ENCODE measurements around the gene MS4A6A.

Gene MS4A6A

DNA sequence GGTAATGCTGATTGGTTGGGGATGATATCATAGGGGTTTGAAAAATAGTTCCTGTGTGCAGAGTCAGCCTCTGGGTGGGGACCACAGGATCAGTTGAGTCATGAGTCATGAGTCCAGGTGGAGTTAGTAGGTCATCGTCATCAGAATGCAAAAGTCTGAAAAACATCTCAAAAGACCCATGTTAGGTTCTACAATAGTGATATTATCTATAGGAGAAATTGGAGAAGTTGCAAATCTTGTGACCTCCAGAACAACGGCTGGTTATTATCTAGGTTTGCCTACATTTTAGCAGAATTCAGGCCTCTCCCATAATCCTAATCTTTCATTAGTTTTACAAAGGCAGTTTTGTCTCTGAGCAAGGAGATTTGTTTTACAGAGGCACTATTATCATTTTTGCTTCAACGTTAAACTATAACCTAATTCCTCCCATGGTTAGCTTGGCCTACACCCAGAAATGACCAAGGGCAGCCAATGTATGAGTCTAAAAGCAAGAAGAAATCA lies 55.5 kb downstream of the MS4A6A start:
- DNase-seq: no peak

DNA sequence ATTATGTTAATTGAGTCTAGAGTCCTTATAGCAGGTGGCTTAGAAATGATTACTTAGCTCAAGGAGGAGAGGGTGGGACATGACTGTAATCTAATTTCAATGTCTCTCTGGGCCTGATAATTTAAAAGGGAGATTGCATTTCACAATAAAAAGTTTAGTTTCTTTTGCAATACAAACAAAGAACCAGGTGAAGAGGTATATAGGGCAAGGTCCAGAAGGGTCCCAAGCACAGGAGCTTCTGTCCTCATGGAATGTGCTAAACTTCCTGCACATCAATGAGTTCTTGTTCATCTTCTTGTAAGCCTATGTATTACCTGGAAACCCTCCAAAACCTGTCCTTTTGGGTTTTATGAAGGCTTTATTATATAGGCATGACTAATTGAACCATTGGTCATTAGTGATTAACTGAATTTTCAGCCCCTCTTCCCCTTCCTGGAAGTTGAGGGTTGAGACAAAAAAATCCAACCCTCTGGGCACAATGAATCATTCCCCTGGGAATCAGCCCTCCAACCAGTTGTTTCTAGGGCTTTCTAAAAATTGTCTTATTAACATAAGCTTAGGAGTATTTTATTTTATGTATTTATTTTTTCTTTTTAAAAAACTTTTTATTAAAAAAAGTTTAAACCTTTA lies 56.8 kb downstream of the MS4A6A start:
- DNase-seq: no peak

DNA sequence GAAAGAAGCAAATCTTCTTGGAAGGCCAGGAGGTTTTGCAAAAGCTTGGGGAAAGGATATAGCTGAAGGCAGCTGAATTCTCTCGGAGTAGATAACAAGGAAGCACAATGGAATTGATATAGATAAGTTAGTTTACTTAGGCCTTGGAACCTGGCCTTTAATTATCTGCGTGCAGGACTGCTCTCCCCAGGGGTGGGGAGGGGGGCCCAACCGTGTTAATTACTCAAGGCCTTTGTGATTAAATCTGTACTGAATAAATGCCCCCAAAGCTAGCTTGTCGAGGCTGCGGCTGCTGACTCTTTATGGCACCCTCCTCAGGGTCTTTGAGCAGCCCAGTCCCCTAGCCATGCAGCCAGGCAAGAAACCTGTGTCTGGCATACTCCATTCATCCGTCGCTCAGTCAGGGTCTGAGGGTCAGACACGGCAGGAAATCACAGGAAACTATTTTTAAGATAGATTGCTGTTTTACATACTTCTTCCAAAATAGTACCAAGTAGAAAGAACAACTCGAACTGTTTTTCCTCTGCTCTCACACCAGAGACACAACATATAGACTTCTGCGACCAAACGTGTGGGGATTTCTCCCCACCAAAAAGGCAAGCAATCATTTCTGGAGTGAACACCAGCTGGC lies 58.0 kb downstream of the MS4A6A start:
- DNase-seq: no peak

All from stimulated activated naive CD4-positive, alpha-beta T cell treated with Interleukin-2 at 50 U/mL for 16 hours (primary cell).